Measurements from ENCODE around the gene SLC18B1.

GRCh38 chr6:132760256-132760655 is 38.2 kb downstream of the SLC18B1 start:
- TF ChIP-seq, protein P1, sequence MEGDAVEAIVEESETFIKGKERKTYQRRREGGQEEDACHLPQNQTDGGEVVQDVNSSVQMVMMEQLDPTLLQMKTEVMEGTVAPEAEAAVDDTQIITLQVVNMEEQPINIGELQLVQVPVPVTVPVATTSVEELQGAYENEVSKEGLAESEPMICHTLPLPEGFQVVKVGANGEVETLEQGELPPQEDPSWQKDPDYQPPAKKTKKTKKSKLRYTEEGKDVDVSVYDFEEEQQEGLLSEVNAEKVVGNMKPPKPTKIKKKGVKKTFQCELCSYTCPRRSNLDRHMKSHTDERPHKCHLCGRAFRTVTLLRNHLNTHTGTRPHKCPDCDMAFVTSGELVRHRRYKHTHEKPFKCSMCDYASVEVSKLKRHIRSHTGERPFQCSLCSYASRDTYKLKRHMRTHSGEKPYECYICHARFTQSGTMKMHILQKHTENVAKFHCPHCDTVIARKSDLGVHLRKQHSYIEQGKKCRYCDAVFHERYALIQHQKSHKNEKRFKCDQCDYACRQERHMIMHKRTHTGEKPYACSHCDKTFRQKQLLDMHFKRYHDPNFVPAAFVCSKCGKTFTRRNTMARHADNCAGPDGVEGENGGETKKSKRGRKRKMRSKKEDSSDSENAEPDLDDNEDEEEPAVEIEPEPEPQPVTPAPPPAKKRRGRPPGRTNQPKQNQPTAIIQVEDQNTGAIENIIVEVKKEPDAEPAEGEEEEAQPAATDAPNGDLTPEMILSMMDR (optimal IDR thresholded peaks at IDR 0.05 in 1 of 3, IDR thresholded peaks at IDR 0.05 in 1 of 3, conservative IDR thresholded peaks at IDR 0.05 in 1 of 3; ENCODE audit: extremely low read depth in 1 of 3, insufficient read depth in 2 of 3, low read length in 3 of 3): no peak
- no peak for TF ChIP-seq EZH2 (IDR thresholded peaks at IDR 0.05; ENCODE audit: low read length)
